ENCODE data around the gene PDGFC. TPM values are rescaled to one million over a fixed set of nuclear protein-coding genes. Genes with fewer than 3 reads are reported as not detected.

PDGFC gene
- total RNA-seq, 1 donor = 184 TPM

DNA sequence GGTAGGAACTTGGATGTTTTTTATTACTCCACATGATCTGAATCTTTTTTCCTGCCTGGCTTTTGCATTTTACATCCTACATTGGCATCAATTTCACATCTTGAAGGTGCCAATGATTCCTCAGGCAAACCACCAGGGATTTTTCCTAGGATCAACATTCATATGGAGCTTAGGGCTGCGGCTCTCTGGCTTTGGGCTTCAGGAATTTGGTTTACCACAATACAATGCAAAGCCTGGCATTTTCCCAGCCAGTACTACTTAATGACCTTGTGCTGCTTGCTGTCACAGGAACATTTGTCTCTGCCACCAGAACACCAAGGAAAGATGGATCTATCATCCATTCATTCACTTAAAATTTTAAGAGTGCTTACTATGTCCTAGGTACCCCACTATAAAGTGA lies 180.7 kb downstream of the PDGFC start:
- DNase-seq (ENCODE audit: low read depth) = peak; percentile 86
- no peak for TF ChIP-seq CTCF (IDR thresholded peaks at IDR 0.05; ENCODE audit: insufficient read depth, low read depth, low read length)
- no peak overlapping the region for H3K4me3 ChIP-seq (ENCODE audit: low read depth, low read length)

DNA sequence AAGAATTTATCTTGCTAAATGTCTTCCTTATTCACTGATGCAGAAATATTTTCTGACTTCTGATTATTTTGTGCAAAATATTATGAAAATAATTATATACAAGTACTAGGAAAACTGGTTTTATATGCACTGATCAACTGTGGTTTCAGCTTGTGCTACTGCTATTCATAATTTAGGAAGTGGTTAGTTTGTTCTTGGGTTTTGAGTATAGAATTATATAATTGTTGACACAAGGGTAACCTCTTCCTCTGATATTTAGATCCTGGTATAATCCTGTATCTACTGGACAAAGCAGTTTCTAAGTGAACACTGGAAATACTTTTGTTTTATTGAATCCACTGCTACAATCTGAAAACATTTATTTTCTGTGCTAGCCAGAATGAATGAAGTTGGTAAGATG lies 182.8 kb downstream of the PDGFC start:
- H3K4me3 ChIP-seq (ENCODE audit: low read depth, low read length) = no peak overlapping the region
- no peak for DNase-seq (ENCODE audit: low read depth)
- TF ChIP-seq CTCF (IDR thresholded peaks at IDR 0.05; ENCODE audit: insufficient read depth, low read depth, low read length) = no peak

- no peak for DNase-seq (ENCODE audit: low read depth)
- H3K4me3 ChIP-seq (ENCODE audit: low read depth, low read length) = no peak overlapping the region
- no peak for TF ChIP-seq CTCF (IDR thresholded peaks at IDR 0.05; ENCODE audit: insufficient read depth, low read depth, low read length)
These were observed 184.9 kb downstream of the PDGFC start for GRCh38 chr4:156786713-156787112.

DNA sequence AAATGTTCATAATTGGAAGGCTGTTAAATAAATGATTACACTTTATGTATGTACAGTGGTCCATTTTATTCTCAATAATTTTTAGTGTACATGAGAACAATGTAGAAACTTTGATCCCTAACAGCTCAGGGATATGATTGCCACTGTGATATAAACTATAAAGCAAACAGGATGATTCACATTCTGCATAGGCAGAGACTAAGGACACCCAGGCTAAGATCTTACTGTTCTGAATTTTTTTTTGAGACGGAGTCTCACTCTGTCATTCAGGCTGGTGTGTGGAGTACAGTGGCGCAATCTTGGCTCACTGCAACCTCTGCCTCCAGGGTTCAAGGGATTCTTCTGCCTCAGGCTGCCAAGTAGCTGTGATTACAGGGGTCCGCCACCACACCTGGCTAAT lies 186.6 kb downstream of the PDGFC start:
- TF ChIP-seq CTCF (IDR thresholded peaks at IDR 0.05; ENCODE audit: insufficient read depth, low read depth, low read length) = no peak
- no peak for DNase-seq (ENCODE audit: low read depth)
- H3K4me3 ChIP-seq (ENCODE audit: low read depth, low read length) = no peak overlapping the region

- H3K4me3 ChIP-seq (ENCODE audit: low read depth, low read length) = no peak overlapping the region
- TF ChIP-seq CTCF (IDR thresholded peaks at IDR 0.05; ENCODE audit: insufficient read depth, low read depth, low read length) = no peak
- DNase-seq (ENCODE audit: low read depth) = no peak
These were observed 187.6 kb downstream of the PDGFC start for GRCh38 chr4:156783966-156784365.

DNA sequence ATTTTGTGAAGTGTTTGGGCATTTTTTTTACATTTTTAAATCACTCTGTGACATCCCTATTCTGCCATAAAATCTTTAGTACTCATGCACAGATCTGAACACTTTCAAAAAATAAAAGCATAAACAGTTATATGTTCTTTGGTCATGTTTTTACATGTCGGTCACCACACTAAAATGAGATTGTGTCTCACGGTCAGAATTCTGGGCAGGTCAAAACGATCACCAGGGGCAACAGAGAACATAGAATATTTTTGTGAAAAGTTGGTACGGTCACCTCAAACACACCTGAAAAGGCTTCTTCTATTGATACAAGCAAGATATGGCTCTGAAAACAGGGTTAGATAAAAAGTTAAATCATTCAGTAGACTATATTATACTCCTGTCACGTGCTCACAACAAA lies 189.1 kb downstream of the PDGFC start:
- no peak for TF ChIP-seq CTCF (IDR thresholded peaks at IDR 0.05; ENCODE audit: insufficient read depth, low read depth, low read length)
- no peak for DNase-seq (ENCODE audit: low read depth)
- H3K4me3 ChIP-seq (ENCODE audit: low read depth, low read length) = no peak overlapping the region

- no peak overlapping the region for H3K4me3 ChIP-seq (ENCODE audit: low read depth, low read length)
- no peak for DNase-seq (ENCODE audit: low read depth)
- TF ChIP-seq CTCF (IDR thresholded peaks at IDR 0.05; ENCODE audit: insufficient read depth, low read depth, low read length) = no peak
These were observed 189.7 kb downstream of the PDGFC start for GRCh38 chr4:156781852-156782251.
